ENCODE results near the gene FAHD1.

The FAHD1 gene

DNA sequence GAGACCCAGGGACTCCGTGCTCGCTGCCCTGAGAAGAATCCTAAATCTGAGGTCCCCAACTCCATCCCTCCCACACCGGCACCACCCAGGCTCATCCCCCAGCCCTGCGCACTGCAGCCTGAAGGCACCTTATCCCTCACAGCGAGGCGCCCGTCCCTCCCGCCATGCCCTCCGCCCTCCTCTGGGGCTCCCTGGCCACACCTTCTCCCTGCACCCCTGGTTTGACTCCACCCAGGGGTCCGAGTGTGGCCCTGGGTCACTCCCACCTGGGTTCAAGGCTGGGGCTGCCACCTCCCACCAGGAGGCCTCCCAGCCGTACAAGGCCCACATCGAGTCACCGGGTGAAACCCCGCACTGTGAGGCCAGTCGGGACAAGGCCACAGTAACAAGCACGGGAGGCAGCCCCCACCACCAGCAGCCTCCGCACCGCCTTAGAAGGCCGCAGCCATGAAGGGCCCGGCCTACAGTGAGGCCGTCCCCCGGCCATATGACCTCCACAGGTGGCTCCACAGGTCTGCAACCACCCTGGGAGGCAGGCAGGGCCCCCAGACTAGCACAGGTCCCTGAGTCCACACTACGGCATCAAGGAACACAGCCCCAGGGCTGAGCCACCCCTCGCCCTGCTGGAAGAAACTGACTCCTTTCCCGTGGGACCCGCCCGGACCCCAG lies 8.7 kb upstream of the FAHD1 start:
- no peak for DNase-seq

DNA sequence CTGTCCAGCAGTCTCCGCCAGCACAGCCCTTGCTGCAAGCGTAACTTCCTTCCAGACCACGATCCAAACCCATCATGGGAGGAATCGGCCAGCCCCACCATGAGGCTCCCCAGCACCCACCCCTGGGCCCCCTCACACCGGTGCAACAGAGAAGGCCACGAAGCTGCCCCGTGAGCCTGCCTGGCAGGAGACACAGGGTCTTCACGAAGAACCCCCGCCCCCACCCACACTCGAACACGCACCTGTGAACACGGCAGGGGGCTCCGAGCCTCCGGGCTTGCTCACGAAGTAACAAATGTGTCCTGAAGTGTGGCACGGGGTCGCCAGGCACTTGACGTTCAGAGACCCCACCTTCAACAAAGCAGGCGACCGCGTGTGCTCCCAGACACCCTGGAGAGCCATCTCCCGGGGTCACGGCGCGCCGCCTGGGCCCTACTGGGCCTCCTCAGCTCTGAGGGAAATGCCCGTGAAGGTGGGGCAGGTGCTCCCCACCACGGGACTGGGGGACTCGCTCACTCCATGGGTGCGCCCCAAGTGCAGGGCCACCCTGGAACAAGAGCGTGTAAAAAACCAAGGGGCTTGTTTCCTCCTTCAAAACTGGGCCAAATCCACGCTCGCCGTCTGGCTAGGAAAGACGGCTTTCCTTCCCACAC lies 8.0 kb upstream of the FAHD1 start:
- DNase-seq, result no peak

DNA sequence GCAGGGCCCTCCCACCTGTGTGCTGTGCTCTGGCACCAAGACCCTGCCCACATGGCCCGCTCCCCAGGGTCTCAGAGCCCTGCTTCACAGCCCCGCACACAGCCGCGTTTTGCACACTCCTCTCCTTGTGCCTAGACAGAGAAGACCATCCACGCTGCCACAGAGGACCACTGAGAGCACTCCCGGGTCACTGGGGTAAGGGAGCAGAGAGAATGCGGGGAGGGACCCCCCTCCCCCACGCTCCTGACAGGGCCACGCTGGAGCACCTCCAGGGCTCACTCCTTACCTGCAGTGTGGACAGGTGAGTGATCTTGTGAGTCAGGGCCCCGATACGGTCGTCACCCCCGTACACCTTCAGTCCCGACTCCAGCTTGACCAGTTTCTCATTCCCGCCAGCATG lies 7.4 kb upstream of the FAHD1 start:
- DNase-seq, result no peak

DNA sequence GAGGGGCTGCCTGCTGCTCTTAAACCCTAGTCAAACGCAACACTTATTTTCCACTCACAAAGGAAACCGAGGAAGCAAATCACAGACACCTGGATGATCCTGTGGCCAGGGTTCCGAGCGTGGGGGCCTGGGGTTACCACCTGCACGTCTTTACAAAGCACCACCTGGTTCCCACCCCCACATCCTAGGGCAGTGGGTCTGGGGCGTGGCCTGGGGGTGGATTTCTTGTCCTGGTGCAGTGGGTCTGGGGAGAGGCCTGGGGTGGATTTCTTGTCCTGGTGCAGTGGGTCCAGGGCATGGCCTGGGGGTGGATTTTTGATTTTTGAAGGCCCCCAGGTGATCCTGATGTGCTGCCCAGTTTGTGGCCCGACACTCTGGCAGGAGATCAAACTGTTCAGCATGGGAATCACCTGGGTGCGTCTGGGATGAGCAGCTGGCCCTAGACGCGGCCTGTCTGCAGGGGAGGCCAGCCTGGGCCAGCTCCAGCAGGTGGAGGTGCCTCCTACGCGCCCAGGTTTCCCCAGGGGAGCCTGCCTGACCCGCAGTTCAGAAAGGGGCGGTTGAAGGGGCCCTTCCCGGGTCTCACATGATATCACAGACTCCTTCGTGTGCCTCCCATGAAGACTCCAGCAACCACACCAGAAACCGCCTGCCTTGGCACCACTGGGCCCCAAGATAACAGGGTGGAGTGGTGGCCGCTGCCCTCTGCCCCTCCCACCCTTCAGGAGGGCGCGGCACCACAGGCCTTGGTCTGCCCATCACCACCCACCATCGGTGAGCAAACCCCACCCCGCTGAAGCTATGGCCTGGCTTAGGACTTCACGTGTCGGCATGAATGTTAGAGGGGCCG lies 6.7 kb upstream of the FAHD1 start:
- DNase-seq, result no peak

DNA sequence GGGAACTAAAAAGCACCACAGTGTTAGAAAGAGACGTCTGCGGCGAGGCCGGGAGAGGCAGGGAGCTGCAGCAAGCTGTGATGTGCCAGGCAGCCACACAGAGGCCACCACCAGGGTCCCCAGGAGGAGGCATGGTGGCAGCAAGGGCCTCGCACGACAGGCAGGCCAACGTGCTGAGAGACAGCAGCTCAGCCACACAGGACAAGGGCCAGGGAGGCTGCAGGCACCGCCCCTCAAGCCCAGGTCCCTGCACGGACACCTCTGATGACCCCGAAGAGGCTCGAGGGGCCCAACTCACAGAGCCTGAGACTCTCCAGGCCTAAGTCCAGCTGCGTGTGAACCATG lies 6.1 kb upstream of the FAHD1 start:
- no peak for DNase-seq

DNA sequence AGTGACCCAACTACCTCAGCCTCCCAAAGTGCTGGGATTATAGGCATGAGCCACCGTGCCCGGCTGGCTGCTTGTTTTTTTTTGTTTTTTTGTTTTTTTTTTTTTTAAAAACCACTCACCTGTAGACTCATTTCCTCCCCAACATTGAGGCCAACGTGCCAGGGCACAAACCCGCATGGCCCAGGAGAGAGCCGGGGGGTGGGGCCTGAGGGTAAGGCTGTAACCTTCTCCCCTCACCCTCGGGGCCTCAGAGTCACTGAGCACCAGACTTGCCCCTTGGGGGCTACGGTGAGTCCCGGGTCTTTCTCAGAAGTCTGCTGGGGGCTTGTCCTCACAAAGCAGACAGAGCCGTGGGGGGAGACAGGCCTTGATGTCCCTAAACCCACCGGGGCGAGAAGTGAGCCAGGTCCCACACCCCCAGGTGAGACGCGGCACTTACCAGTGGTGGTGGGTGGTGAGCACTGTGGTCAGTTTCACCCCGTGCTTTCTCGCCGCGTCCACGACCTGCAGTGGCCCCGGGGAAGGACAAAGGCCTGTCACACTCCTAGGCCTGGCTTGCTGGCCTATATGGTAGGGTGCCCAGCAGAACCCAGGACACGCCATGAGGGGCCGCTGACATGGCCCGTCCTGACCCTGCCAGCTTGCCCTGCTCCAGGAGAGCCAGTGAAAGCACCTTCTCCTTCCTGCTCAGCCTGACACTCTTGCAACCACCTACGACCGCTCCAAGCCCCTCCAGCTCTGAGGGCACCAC lies 5.0 kb upstream of the FAHD1 start:
- DNase-seq, result no peak

DNA sequence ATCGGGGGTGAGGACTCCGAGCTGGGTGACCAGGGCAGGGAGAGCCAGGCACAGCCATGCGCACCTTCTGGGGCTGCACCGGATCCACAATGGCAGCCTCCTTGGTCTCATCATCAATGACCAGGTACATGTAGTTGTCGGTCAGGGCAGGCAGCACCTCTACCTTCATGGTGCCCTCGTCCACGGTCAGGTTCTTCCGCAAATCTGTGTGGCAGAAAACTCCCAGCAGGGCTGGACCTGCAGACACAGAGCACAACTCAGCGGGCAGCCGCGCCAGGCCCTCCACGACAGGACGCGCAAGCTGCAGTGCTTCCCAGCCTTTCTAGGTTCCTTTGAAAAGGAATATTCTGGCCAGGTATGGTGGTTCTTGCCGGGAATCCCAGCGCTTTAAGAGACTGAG lies 4.2 kb upstream of the FAHD1 start:
- no peak for DNase-seq

DNA sequence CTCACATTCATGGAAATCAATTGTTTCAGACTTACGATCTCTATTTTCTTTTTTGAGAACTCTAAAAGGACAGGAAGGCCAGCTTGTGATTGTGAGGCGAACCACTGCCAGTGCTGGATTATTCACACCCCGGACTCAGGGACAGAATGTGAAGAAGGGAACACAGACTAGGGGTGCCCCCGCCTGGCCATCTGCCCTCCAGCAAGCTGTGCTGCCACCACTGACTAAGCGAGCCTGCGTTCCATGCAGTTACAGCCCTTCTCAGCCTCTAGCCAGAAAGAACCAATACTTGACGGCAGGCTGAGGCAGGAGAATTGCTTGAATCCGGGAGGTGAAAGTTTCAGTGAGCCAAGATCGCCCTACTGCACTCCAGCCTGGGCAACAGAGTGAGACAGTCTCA lies 3.2 kb upstream of the FAHD1 start:
- peak in 1 of 2 experiments; percentile 4 for DNase-seq

DNA sequence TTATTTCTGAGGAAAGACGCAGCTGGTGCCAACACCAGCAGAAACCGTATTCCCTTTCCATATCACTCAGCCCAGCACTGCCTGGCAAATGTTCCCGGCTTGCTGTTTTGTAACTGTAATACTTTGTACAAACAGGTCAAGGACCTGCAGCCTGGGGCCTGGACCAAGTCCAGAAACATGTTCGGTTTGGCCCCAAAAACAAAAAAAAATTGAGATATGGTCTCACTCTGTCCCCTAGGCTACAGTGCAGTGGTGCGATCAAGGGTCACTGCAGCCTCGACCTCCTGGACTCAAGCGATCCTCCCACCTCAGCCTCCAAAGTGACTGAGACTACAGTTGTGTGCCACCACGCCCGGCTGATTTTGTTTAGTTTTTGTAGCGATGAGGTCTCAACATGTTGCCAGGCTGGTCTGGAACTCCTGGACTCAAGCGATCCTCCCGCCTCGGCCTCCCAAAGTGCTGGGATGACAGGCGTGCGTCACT lies 1.6 kb upstream of the FAHD1 start:
- DNase-seq, result no peak

DNA sequence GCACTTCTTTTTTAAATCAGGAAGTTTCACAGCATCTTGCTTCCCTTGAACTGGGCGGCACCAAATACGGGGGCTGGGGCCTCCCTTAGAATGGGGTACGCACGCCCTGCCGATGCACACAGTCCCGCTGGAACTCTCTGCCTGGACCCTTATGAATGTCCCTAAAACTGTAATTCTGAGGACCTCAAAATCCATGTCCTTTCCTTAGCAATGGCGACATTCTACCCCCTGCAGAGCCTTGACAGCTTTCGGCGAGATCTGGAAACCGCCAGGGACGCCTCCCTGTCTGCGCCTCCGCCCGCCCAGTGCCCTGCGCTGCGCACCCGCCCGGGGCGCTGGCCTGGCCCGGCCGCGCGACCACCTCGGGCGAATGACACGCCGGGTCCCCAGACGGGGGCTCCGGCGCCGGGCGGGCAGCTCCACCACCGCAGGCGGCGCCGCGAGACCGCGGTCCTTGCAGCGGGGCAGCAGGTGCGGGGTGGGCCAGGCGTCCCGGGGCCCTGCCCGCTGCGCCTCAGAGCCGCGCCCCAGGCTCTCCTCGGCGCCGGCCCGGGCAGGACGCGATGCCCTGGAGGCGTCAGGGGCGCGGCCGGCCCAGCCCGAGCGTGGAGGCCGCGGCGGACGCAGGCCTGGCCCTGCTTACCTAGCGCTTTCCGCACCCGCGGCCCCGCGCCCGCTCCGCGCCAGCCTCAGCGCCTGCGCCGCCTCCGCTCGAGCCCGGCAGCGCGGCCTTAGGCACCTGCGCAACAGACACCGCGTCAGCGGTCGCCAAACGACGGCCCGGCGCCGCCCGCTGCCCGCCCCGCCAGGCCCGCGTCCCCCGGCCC lies 929 bp upstream of the FAHD1 start:
- DNase-seq, result peak; percentile 27 to 58

DNA sequence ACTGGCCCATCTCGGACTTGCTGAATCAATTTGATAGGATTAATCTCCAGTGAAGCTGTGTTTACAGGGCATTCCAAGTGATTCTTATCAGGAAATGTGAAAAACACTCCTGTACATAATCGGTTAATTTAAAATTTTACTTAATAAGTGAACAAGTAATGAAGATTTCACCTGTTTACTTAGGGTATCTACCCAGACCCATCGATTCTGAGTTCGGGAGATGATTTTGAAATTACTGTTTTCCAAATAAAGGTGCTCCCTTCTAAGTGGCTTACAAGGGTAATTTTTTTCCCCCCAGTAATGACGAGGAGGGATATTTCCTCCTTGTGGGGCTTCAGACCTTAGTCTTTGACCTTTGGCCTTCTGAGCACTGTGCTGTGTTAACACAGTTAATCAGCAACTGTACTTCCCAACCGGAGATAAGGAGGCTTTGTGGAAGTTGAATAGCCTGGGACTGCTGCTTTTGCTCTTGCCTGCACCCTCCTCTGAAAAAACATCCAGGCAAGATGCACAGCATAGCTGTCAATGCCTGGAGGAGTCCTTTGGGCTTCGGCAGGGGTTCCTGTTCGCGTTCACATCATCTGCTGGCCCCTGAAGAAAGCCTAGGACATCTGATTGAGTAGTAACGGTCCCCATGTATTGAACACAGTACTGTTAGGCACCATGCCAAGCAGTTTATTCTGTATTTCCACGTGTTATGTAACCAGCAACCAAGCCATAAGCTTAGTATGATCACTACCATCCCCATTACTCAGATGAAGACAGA lies 1.8 kb downstream of the FAHD1 start:
- no peak for DNase-seq

DNA sequence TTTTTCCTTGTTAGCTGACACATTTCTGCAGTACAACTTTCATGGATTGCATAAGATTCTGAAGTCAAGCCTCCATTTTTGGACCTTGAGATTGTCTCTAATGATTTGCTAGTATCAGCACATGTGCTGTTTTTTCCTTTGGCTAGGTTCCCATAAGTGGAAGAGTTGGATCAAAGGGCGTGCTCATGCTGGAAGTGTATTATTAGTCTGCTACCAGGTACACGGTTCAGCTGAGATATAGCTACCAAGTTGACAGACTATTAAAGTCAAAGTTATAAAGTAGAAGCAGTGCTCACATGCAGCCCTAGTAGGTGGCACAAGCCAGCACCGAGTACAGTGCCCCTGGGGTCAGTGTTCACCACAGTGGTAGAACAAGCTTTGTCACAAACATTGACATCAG lies 3.2 kb downstream of the FAHD1 start:
- no peak for DNase-seq

DNA sequence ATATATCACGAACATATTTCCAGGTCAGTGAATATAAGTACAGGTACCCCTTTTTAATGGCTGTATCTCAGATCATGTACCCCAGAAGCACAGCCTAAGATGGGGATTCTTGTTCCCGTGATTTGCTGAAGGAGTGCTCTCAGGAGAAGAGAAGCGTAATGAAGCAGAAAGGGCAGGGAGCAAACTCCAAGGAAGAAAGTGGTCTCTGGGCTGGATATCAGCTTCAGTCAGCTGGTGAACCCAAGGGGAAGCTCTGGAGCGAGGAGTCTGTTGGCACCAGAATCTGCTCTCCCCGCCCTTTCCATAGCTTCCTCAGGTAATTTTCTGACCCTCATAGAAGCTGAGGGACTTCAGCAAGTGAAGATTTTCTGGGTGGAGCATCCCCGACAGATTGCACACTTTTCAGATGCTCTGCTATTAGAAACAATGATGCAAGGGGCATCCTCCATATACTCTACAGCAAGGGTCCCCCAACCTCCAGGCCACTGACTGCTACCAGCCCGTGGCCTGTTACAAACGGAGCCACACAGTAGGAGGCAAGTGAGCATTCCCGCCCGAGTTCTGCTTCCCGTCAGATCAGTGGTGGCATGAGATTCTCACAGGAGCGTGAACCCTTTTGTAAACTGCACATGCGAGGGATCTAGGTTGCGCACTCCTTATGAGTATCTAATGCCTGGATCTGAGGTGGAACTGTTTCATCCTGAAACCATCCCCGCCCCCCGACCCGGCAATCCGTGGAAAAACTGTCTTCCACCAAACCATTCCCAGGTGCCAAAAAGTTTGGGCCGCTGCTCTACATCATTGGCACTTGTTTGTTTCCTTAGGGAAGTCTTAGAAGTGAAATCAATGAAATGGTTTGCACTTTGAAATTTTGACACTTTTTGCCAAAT lies 4.4 kb downstream of the FAHD1 start:
- DNase-seq, result no peak

DNA sequence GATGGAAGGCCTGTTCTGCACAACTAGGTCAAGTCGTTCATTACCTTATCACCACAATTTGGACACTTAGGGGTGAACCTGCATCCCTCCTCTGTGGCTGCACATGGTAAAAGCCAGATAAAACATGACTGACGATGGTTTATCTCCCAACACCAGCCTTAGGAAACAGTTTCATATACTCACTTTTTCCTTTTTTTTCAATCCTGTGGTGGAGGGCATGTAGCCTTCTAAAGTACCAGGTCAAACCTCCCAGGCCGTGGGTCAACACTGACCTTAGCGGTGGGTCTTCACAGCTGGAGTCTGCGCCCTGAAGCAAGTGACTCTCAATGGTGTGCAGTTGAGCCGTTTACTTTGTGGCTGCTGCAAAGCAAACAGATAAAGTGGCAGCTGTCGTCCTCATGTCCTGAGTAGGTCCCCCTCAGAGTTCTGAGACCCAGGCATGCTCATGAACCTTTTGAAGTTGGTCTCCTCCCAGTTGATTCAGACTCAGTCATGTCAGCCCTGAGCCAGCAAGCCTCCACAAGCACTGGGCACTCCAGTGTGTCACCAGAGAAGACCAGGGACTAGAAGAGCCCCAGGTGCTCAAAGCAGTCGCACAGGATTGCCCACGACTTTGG lies 5.9 kb downstream of the FAHD1 start:
- DNase-seq, result peak; percentile 25 to 33

DNA sequence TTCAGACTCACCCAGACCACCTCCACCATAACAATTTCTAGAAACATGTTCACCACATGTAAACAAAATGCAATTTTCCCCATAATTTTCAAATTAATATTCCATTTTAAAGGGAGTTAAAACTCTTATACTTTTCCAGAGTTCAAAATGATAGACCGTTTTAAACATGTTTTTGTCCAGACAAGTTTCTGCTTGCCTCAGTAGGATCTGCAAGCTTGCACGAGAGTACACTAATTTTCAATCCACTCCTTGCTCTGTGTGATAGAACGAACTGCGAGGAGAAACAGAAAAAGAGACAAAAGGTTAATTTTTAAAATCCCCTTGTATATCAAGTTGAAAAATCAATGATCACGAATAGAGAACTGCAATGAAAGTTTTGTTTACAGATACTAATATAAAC lies 7.1 kb downstream of the FAHD1 start:
- no peak for DNase-seq

DNA sequence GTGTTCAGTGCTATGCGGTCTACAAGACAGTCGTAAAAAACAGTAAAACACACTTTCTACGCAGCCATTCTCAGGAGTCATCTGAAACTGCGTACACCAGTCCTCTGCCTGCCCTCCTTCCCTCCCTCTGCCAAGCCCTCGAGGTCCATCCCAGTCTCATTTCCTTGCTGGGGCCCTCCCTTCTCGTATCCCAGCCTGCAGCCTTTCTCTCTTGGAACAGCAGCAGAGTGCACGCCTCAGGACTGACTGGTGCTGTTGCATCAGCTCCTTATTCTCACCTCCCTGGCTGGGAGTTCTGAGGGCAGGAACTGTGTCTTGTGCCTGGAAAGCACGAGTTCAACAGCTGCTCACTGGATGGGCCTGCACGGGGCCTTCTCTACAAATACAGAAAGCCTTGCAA lies 12.5 kb downstream of the FAHD1 start:
- DNase-seq, result peak; percentile 43 to 55

DNA sequence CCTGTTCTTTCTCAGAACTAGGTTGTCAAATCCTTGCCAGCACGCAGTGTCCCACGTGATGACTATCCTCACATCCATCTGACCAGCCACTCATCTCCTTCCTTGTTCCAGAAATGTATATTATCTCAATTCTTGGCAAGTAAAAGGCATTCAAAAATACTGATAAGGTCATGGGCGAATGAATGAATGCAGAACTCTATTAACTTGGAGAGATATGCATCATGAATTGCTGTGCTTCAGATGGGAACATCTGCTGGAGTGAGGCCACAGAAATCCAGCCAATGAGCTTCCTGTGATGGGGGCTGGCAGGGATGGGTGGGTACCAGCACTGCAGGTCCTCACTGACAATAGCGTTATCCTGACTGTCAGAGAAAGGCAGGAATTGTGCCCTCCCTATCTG lies 19.0 kb downstream of the FAHD1 start:
- DNase-seq, result no peak

DNA sequence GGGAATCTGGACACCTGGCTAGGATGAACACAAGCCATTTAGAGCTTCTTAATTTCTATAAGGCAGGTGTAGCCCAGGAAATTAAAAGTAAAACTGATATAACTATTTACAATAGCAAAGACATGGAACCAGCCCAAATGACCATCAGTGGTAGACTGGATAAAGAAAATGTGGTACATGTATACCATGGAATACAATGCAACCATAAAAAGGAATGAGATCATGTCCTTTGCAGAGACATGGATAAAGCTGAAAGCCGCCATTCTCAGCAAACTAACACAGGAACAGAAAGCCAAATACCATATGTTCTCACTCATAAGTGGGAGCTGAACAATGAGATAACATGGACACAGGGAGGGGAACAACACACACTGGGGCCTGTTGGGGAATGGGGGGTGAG lies 19.4 kb downstream of the FAHD1 start:
- no peak for DNase-seq

DNA sequence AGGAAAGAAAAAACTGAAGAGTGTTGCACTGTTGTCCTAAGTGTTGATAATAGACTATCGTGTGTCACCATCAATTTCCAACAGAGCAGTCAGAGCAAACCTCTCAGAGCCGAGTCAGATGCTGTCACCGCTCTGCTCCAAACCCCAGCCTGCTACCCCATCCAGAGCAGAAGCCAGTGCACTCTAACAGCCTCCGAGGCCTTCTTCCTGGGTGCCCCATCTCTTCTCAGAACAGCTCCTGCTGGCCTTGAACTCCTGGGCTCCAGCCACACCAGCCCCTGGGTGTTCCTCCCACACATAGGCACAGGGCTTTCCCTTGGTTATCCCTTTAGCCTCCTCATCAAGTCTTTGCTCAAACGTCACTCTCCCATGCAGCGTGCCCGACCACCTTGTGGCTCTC lies 24.0 kb downstream of the FAHD1 start:
- DNase-seq, result no peak

DNA sequence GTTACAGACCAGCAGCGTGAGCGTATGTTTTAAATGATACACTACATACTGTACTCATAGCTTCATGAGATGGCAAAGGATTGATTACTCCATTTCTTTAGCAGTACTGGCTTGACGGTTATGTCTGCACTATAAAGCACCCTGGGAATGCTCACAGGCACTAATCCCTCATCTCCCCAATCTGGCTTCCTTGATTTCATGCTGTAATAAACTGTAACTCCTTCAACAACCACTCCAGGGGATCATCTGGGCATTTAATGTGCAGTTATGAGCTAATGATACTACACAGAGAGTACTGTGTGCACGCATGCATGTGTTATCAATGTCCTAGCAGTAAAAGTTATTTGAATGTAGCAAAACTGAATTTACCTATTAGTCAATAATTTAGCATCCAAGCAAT lies 24.8 kb downstream of the FAHD1 start:
- no peak for DNase-seq
